Measurements from ENCODE around the gene NOG.

Gene NOG

DNA sequence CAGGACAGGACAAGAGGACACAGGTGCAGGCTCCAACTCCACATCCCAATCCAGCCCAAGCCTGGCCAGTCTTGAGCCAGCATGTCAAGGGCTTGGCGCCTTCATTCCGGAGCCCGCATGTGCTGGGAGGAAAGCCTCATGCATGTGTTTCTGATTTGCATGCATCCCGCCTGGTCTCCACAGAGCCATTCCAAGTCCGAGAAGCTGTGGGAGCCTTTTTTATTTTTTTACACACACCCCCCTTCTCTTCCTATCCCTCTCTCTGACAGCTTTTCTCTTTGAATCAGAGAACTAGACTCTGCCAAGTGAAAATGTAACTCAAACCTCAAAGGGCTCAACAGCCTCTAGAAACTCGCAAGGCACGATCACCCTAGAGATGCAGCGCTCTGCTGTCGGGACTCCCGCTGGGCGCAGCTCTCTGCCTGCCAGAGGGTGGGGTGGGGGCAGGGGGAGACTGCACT lies 45.1 kb downstream of the NOG start:
- DNase-seq, result peak; percentile 82

DNA sequence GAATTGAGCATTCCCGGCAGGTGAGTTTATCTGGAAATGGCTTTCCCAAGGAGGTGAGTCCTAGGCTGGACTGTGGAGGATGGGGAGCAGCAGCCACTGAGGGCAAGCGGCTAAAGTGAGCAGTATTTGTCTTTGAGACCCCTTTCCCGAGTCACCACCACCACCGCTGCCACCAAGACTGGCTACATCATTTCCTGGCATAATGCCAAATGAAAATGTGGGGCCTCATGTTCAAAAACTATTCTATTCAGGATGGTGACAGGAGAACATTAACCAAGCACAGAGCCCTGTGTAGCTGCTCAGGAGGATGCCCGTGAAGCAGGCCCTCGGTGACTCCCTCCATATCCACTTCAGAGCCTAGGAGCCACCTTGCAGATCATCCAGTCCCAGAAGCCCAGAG lies 46.0 kb downstream of the NOG start:
- no peak for DNase-seq

DNA sequence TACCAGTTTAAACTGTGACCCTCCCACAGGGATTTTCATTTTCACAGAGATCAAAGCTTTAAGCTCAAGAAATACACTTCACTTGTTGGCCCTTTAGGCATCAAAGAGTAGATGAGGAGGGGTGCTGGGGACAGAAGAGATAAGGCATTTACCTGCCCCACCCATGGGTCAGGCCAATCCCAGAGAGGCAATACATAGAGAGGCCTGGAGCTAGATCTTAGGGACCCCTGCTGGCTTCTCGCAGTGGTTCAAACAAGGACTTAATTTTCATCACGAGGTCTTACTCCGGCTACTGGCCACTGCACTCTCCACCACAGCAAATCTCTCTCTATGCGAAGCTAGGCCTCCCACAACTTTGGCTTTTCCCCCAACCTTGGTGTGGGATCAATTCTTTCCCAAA lies 46.6 kb downstream of the NOG start:
- DNase-seq, result no peak

DNA sequence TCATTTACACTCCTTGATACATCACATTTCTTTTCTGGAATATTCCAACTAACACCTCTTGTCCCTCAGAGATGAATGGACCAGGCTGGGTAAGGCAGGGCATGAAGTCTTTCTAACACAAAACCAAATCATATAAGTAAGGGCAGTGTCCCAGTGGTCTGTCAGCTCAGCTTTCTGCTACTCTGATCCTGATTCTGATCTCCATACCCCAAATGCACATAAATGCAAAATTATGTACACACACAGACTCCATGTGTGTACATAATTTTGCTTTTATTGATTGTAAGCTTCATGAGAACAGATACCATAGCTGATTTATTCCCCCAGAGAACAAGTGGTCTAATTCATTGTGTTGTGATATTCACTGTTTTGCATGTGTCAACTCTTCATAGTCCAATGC lies 47.9 kb downstream of the NOG start:
- DNase-seq, result no peak

DNA sequence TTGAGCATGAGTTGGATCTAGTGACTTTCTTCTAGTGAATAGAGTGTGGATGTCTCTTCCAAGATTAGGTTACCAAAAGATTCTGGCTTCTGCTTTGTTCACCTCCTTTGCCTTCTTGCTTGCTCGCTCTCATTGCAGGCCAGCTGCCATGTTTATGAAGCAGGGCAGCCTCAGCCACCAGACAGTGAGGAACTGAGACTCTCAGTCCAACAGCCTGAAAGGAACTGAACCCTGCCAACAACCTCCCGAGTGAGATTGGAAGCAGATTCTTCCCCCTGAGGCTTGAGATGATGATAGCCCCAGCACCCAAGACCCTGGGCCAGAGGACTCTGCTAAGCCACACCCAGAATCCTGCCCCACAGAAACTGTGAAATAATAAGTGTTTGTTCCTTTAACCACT lies 48.4 kb downstream of the NOG start:
- no peak for DNase-seq

DNA sequence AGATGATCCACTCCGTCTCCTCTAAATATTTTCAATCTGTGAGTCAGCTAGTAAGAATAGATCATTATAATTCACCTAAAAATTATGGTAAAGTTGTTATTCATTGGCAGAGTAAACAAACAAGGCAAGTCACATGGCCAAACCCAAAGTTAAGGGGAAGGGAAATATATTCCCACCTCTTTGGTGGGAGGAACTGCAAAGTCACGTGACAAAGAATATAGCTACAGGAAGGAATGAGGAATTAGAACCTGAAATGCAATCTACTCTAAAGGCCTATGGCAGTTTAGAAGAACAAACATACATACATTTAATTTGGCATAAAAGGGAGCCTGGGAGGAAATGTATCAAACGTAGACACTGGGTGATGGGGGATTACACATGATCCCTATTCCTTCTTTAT lies 48.9 kb downstream of the NOG start:
- no peak for DNase-seq
